ENCODE results near the gene IL1RAPL1.

DNA sequence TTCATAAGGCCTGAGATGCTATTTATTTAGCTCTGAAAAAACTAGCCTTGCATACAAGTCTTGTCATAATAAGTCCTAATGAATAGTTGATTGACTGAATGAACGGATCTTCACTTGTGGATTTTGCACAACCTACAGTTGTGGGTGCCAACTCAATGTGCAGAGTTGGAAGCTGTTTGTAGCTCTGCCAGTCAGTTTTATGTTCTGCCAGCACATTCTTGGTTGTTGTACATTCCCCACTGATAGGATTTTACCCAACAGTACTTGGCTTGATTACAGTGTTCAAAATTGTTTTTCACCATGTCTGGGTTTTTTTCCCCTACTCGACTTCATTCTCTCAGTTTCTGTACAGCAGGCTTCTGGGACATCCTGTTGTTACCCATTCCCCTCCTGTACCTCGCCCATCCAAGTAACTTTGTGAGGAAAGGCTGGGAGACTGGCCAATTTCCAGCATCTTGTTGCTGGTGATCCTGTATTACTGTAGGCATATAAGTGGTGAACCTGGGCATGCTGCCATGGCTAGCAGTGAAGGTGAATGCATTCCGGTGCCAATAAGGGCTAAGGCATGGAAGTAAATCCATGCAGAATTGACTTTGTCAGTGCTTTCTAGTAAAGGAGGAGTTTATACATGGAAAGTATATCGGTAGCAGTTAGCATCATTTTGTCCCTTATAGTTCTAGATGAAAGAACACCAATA is 22.8 kb downstream of the IL1RAPL1 start:
- TF ChIP-seq JUN (IDR thresholded peaks at IDR 0.05; ENCODE audit: borderline replicate concordance, insufficient read depth, insufficient read length, low read depth) (no peak), POLR2AphosphoS5 (IDR thresholded peaks at IDR 0.05; ENCODE audit: insufficient read depth, low read depth, low read length) (no peak), POLR2A (IDR thresholded peaks at IDR 0.05; ENCODE audit: low read depth, low read length) (no peak), EZH2 (IDR thresholded peaks at IDR 0.05; ENCODE audit: borderline replicate concordance, low read depth, low read length, severe bottlenecking) (no peak)
- TF ChIP-seq, protein P1, sequence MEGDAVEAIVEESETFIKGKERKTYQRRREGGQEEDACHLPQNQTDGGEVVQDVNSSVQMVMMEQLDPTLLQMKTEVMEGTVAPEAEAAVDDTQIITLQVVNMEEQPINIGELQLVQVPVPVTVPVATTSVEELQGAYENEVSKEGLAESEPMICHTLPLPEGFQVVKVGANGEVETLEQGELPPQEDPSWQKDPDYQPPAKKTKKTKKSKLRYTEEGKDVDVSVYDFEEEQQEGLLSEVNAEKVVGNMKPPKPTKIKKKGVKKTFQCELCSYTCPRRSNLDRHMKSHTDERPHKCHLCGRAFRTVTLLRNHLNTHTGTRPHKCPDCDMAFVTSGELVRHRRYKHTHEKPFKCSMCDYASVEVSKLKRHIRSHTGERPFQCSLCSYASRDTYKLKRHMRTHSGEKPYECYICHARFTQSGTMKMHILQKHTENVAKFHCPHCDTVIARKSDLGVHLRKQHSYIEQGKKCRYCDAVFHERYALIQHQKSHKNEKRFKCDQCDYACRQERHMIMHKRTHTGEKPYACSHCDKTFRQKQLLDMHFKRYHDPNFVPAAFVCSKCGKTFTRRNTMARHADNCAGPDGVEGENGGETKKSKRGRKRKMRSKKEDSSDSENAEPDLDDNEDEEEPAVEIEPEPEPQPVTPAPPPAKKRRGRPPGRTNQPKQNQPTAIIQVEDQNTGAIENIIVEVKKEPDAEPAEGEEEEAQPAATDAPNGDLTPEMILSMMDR (IDR thresholded peaks at IDR 0.05; ENCODE audit: extremely low read depth in 1 of 2, insufficient read depth in 1 of 2, low read depth in 1 of 2, low read length in 2 of 2), result no peak
- TF ChIP-seq, protein P2, sequence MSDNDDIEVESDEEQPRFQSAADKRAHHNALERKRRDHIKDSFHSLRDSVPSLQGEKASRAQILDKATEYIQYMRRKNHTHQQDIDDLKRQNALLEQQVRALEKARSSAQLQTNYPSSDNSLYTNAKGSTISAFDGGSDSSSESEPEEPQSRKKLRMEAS (IDR thresholded peaks at IDR 0.05; ENCODE audit: insufficient read depth, insufficient read length), result no peak

All from endothelial cell of umbilical vein (primary cell).